ENCODE results near the gene SHMT1. TPM values are rescaled to one million over a fixed set of nuclear protein-coding genes. Genes with fewer than 3 reads are reported as not detected.
"Not testable (repeated sequence)": the region's sequence is repeated elsewhere in the genome, so short reads cannot be mapped to it uniquely, and the experiment has no call there.

SHMT1 gene
- total and polyA plus RNA-seq, 2 experiments from 2014 or later: 30.4 to 36.2 TPM

- Histone ChIP-seq H3K4me1 (ENCODE audit: insufficient read depth) (no peaks in the 10 kb centered on the region), H3K79me2 (no peaks in the 10 kb centered on the region), H3K36me3 (replicated peaks; ENCODE audit: insufficient read depth, low read depth) (no peaks in the 10 kb centered on the region), H3K27ac (no peak overlapping the region), H2AFZ (no peak overlapping the region), H3K9me3 (ENCODE audit: low read depth) (no peaks in the 10 kb centered on the region), H3K4me2 (no peak overlapping the region), H4K20me1 (ENCODE audit: insufficient read depth, poor library complexity, severe bottlenecking) (no peaks in the 10 kb centered on the region), H3K4me3 (no peak overlapping the region), H3K9me2 (replicated peaks; ENCODE audit: insufficient read depth) (no peaks in the 10 kb centered on the region), H3K27me3 (no peaks in the 10 kb centered on the region)
- TF ChIP-seq CTCF (IDR thresholded peaks at IDR 0.05; ENCODE audit: poor library complexity) (no peak), EZH2 (IDR thresholded peaks at IDR 0.05; ENCODE audit: borderline replicate concordance) (no peak), EZH2phosphoT487 (IDR thresholded peaks at IDR 0.05; ENCODE audit: low read depth, severe bottlenecking, unreplicated experiment) (no peak)
- no peak for DNase-seq (ENCODE audit: low spot score)
- 88% methylated on average over 14 of the region's 15 CpGs for WGBS (ENCODE audit: low lambda C conversion rate, missing lambda C conversion rate)
Measured at GRCh38 chr17:18380471-18381157, 17.3 kb upstream of the SHMT1 start.

- DNase-seq (ENCODE audit: low spot score): no peak
- H3K4me1 ChIP-seq (ENCODE audit: insufficient read depth): no peaks in the 10 kb centered on the region
- WGBS (ENCODE audit: low lambda C conversion rate, missing lambda C conversion rate): 78% methylated on average over 16 of the region's 16 CpGs
- no peaks in the 10 kb centered on the region for H3K27me3 ChIP-seq
- H3K79me2 ChIP-seq: no peaks in the 10 kb centered on the region
- H3K27ac ChIP-seq: no peak overlapping the region
- H3K9me3 ChIP-seq (ENCODE audit: low read depth): no peaks in the 10 kb centered on the region
- H2AFZ ChIP-seq: no peak overlapping the region
- no peaks in the 10 kb centered on the region for H3K9me2 ChIP-seq (replicated peaks; ENCODE audit: insufficient read depth)
- TF ChIP-seq CTCF (IDR thresholded peaks at IDR 0.05; ENCODE audit: poor library complexity) (no peak), EZH2 (IDR thresholded peaks at IDR 0.05; ENCODE audit: borderline replicate concordance) (no peak), EZH2phosphoT487 (IDR thresholded peaks at IDR 0.05; ENCODE audit: low read depth, severe bottlenecking, unreplicated experiment) (no peak)
- no peaks in the 10 kb centered on the region for H4K20me1 ChIP-seq (ENCODE audit: insufficient read depth, poor library complexity, severe bottlenecking)
- H3K4me3 ChIP-seq: no peak overlapping the region
- H3K36me3 ChIP-seq (replicated peaks; ENCODE audit: insufficient read depth, low read depth): no peaks in the 10 kb centered on the region
- no peak overlapping the region for H3K4me2 ChIP-seq
Measured at GRCh38 chr17:18379246-18380146, 16.1 kb upstream of the SHMT1 start.

GRCh38 chr17:18378614-18379013, 15.3 kb upstream of the SHMT1 start:
- not testable (repeated sequence) for H3K36me3 ChIP-seq (replicated peaks; ENCODE audit: insufficient read depth, low read depth); H3K79me2 ChIP-seq; H4K20me1 ChIP-seq (ENCODE audit: insufficient read depth, poor library complexity, severe bottlenecking); H3K27me3 ChIP-seq; H3K27ac ChIP-seq; H2AFZ ChIP-seq; H3K4me3 ChIP-seq; H3K4me2 ChIP-seq; H3K4me1 ChIP-seq (ENCODE audit: insufficient read depth); H3K9me3 ChIP-seq (ENCODE audit: low read depth); H3K9me2 ChIP-seq (replicated peaks; ENCODE audit: insufficient read depth); DNase-seq (ENCODE audit: low spot score)
- 92% methylated on average over 5 of the region's 5 CpGs for WGBS (ENCODE audit: low lambda C conversion rate, missing lambda C conversion rate)

GRCh38 chr17:18378205-18378505, 14.8 kb upstream of the SHMT1 start:
- Histone ChIP-seq H2AFZ (no peak overlapping the region), H3K4me1 (ENCODE audit: insufficient read depth) (no peaks in the 10 kb centered on the region), H3K79me2 (no peaks in the 10 kb centered on the region), H3K9me3 (ENCODE audit: low read depth) (no peaks in the 10 kb centered on the region), H3K27me3 (no peaks in the 10 kb centered on the region), H3K4me3 (no peak overlapping the region), H4K20me1 (ENCODE audit: insufficient read depth, poor library complexity, severe bottlenecking) (no peaks in the 10 kb centered on the region), H3K9me2 (replicated peaks; ENCODE audit: insufficient read depth) (no peaks in the 10 kb centered on the region), H3K27ac (no peak overlapping the region), H3K36me3 (replicated peaks; ENCODE audit: insufficient read depth, low read depth) (no peaks in the 10 kb centered on the region), H3K4me2 (no peak overlapping the region)
- DNase-seq (ENCODE audit: low spot score): no peak
- no peak for TF ChIP-seq CTCF (IDR thresholded peaks at IDR 0.05; ENCODE audit: poor library complexity)
- TF ChIP-seq EZH2phosphoT487 (IDR thresholded peaks at IDR 0.05; ENCODE audit: low read depth, severe bottlenecking, unreplicated experiment): no peak
- TF ChIP-seq EZH2 (IDR thresholded peaks at IDR 0.05; ENCODE audit: borderline replicate concordance): no peak
- 100% methylated on average over 2 of the region's 2 CpGs for WGBS (ENCODE audit: low lambda C conversion rate, missing lambda C conversion rate)

All from hepatocyte (in vitro differentiated cells).